ENCODE data around the gene INPP5A. TPM values are rescaled to one million over a fixed set of nuclear protein-coding genes. Genes with fewer than 3 reads are reported as not detected.

INPP5A gene
- total and polyA plus RNA-seq, 9 of the 15 experiments (the other 6 are each of a cell fraction or from before 2014, with no cell fraction given) = 0.66 to 11.6 (median 7.7) TPM

- H3K9me3 ChIP-seq (replicated peaks; ENCODE audit: control insufficient read depth, insufficient read depth, low read depth, low read length) = no peaks in the 10 kb centered on the region
- FAIRE-seq (no peak), ATAC-seq (no peak), DNase-seq (ENCODE audit: extremely low read depth in 1 of 4, low spot score in 3 of 4) (no peak)
- no peaks in the 10 kb centered on the region for H3K36me3 ChIP-seq (ENCODE audit: control insufficient read depth, insufficient read depth, low read length)
- H3K4me2 ChIP-seq (ENCODE audit: insufficient read depth, low read length) = no peak overlapping the region
- TF ChIP-seq GATA2 (CRISPR knock-in tag; IDR thresholded peaks at IDR 0.05) (no peak), DIDO1 (tag; IDR thresholded peaks at IDR 0.05; ENCODE audit: low read depth) (no peak), ZNF551 (CRISPR knock-in tag; IDR thresholded peaks at IDR 0.05) (no peak), NUFIP1 (IDR thresholded peaks at IDR 0.05; ENCODE audit: partially characterized antibody) (no peak), PHB (CRISPR knock-in tag; IDR thresholded peaks at IDR 0.05) (no peak), KLF6 (CRISPR knock-in tag; IDR thresholded peaks at IDR 0.05; ENCODE audit: borderline replicate concordance) (no peak), HNRNPLL (IDR thresholded peaks at IDR 0.05; ENCODE audit: low read depth, low read length, poor library complexity, severe bottlenecking) (no peak), NCOA1 (IDR thresholded peaks at IDR 0.05; ENCODE audit: low read depth) (no peak)
- H3K79me2 ChIP-seq (ENCODE audit: control insufficient read depth, insufficient read depth, low read length) = no peaks in the 10 kb centered on the region
- no peaks in the 10 kb centered on the region for H4K20me1 ChIP-seq (replicated peaks; ENCODE audit: control insufficient read depth, insufficient read depth, low read length)
- no peak overlapping the region for H3K9ac ChIP-seq (ENCODE audit: insufficient read depth in 1 of 2, low read depth in 2 of 2, low read length in 2 of 2)
- H3K4me3 ChIP-seq = no peak overlapping the region
- H2AFZ ChIP-seq (ENCODE audit: low read depth, low read length) = no peak overlapping the region
- no CpG with 5 or more reads among the region's 1 CpG for WGBS (ENCODE audit: insufficient coverage, low coverage, missing lambda C conversion rate)
- in situ Hi-C loops (cut with MboI) (no loop called here), intact Hi-C loops (cut with micrococcal nuclease) (no loop called here)
- no peaks in the 10 kb centered on the region for H3K27me3 ChIP-seq (ENCODE audit: control insufficient read depth in 2 of 2, insufficient read depth in 2 of 2, low read length in 2 of 2)
- POLR2A ChIA-PET = no interaction called here
- CTCF ChIA-PET (ENCODE audit: low intra/inter-chr PET ratio) = no interaction called here
- BruUV-seq (replicated peaks) = no TSS peak
- H3K9me1 ChIP-seq (ENCODE audit: control insufficient read depth, insufficient read depth, low read length) = no peaks in the 10 kb centered on the region
- peaks cover 6 to 19% of the 10 kb centered on the region in 2 experiments; a peak in 4 of 5 replicates for H3K4me1 ChIP-seq (replicated peaks in 1 of 2; ENCODE audit: control insufficient read depth in 2 of 2, insufficient read depth in 2 of 2, low read length in 2 of 2)
- no peak overlapping the region for H3K27ac ChIP-seq (ENCODE audit: extremely low read depth, low read depth, low read length)
Observed at GRCh38 chr10:132512052-132512442, 25.5 kb upstream of the INPP5A start.

All from K562 (cell line).